ENCODE measurements around the gene KCND1. TPM values are rescaled to one million over a fixed set of nuclear protein-coding genes. Genes with fewer than 3 reads are reported as not detected.

KCND1 gene
- polyA plus RNA-seq, 1 experiment: 1.2 TPM

DNA sequence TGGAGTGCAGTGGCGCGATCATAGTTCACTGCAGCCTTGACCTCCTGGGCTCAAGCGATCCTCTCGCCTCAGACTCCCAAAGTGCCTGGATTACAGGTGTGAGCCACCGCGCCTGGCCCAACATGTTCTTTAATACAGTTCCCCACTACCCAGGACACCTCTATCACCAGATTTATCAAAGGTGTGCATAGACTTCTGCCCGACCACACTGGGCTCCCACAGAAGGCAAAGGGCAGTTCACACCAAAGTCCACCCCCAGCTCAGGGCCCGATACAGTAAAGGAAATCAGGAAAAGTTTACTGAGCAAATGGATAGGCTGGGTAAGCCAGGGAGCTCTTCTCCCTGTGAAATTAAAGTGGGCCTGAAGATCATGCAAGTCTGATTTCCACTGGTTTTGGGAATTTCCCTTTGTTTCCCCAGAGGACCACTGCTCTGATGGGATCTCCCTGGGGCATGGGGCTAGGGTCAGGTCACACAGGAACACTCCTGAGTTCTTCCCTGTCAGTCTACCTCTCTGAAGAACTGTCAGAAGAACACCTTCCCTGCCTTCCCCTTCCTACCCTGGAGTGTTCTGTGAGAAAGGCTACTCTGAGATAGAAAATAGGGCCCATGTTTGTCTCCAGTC, 35.1 kb downstream of the KCND1 start:
- ChIA-PET POLR2A (no interaction called here), CTCF (interaction anchor here (0.5 kb wide), 1 partner anchor 15 kb away, joined by 3 read pairs; no protein-coding TSS in a partner anchor)
- no peaks in the 10 kb centered on the region for H3K9me3 ChIP-seq (ENCODE audit: control insufficient read depth, insufficient read depth, low read length)
- TF ChIP-seq, protein P1, sequence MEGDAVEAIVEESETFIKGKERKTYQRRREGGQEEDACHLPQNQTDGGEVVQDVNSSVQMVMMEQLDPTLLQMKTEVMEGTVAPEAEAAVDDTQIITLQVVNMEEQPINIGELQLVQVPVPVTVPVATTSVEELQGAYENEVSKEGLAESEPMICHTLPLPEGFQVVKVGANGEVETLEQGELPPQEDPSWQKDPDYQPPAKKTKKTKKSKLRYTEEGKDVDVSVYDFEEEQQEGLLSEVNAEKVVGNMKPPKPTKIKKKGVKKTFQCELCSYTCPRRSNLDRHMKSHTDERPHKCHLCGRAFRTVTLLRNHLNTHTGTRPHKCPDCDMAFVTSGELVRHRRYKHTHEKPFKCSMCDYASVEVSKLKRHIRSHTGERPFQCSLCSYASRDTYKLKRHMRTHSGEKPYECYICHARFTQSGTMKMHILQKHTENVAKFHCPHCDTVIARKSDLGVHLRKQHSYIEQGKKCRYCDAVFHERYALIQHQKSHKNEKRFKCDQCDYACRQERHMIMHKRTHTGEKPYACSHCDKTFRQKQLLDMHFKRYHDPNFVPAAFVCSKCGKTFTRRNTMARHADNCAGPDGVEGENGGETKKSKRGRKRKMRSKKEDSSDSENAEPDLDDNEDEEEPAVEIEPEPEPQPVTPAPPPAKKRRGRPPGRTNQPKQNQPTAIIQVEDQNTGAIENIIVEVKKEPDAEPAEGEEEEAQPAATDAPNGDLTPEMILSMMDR (IDR thresholded peaks at IDR 0.05; ENCODE audit: low read depth, low read length): no peak
- no peaks in the 10 kb centered on the region for H3K27me3 ChIP-seq (ENCODE audit: control insufficient read depth, insufficient read depth, low read length)
- no peak overlapping the region for H3K27ac ChIP-seq (ENCODE audit: low read depth, low read length)
- DNase-seq (ENCODE audit: low read depth, low spot score): no peak
- no peak overlapping the region for H3K4me3 ChIP-seq (ENCODE audit: low read depth, low read length)

DNA sequence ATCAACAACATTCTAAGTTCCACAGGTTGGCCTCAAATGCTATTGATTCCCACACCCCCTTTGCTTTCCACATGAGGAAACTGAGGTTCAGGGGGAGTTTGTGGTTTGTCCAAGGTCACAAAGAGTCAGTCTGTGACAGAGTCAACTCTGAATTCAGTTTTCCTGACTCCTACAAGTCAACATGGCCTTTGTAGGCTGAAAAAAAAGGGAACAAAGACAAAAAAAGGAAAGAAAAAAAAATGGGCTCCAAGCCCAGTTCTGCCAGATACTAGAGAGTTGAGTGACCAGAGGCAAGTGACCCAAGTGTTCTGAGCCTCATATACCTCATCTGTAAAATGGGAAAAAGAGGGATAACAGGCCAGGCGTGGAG, 36.4 kb downstream of the KCND1 start:
- H3K4me3 ChIP-seq (ENCODE audit: low read depth, low read length): no peak overlapping the region
- DNase-seq (ENCODE audit: low read depth, low spot score): no peak
- H3K9me3 ChIP-seq (ENCODE audit: control insufficient read depth, insufficient read depth, low read length): no peaks in the 10 kb centered on the region
- H3K27ac ChIP-seq (ENCODE audit: low read depth, low read length): no peak overlapping the region
- POLR2A ChIA-PET: no interaction called here
- H3K27me3 ChIP-seq (ENCODE audit: control insufficient read depth, insufficient read depth, low read length): no peaks in the 10 kb centered on the region
- CTCF ChIA-PET: no interaction called here
- TF ChIP-seq, protein P1 (IDR thresholded peaks at IDR 0.05; ENCODE audit: low read depth, low read length): no peak

DNA sequence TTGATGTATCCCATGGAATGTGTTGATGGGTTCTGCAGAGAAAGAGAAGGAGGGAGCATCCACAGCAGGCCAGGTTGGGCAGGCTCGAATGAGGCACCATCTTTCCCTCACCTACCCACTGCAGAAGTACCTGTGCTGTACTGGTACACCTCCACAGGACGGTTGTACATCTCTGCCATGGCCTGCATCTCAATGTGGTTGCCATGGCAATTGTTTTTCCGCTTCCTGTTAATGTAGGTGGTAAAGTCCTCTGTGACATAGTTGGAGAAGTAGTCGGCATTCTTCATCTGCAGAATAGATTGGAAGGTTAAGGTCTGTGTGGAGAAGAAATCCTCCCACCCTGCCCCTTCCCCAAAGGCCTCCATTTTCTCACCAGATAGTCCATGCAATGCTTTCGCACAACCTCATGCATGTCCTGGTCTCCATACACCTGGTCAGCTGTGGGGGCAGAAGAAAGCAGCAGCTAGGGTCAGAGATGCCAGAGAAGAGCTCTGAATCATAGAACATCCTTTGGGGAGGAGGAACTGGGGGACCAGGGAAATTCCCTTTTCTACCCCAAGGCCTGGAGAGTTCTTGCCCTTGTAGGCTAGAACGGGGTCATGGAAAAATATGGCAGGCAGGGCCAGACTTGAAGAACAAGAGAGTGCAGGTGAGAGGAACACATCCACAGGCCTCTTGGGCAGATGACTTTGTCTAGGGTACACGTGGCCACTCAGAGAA, 36.9 kb downstream of the KCND1 start:
- ChIA-PET POLR2A (no interaction called here), CTCF (no interaction called here)
- DNase-seq (ENCODE audit: low read depth, low spot score): no peak
- Histone ChIP-seq H3K9me3 (ENCODE audit: control insufficient read depth, insufficient read depth, low read length) (no peaks in the 10 kb centered on the region), H3K4me3 (ENCODE audit: low read depth, low read length) (no peak overlapping the region), H3K27ac (ENCODE audit: low read depth, low read length) (no peak overlapping the region), H3K27me3 (ENCODE audit: control insufficient read depth, insufficient read depth, low read length) (no peaks in the 10 kb centered on the region)
- TF ChIP-seq, protein P1 (IDR thresholded peaks at IDR 0.05; ENCODE audit: low read depth, low read length): no peak

DNA sequence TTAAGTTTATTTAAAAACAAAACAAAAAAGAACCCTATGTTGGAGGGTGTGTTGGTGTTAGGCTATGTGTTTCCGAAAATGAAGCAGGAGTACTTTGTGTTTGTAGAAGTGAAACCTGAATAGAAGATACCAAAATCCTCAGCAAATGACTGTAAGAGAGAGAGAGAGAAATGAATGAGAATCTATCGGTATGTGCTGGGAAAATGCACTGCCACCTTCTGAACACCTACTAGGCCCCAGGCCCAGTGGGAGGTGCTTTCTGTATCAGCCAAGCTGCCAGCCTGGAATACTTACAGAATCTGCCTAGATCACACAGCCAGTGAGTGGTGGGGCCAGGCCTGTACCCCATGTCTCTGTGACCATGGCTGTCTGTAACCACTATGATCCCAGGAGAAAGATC, 37.9 kb downstream of the KCND1 start:
- TF ChIP-seq, protein P1 (IDR thresholded peaks at IDR 0.05; ENCODE audit: low read depth, low read length): no peak
- ChIA-PET POLR2A (no interaction called here), CTCF (no interaction called here)
- H3K27me3 ChIP-seq (ENCODE audit: control insufficient read depth, insufficient read depth, low read length): no peaks in the 10 kb centered on the region
- no peak overlapping the region for H3K4me3 ChIP-seq (ENCODE audit: low read depth, low read length)
- no peaks in the 10 kb centered on the region for H3K9me3 ChIP-seq (ENCODE audit: control insufficient read depth, insufficient read depth, low read length)
- no peak for DNase-seq (ENCODE audit: low read depth, low spot score)
- no peak overlapping the region for H3K27ac ChIP-seq (ENCODE audit: low read depth, low read length)

DNA sequence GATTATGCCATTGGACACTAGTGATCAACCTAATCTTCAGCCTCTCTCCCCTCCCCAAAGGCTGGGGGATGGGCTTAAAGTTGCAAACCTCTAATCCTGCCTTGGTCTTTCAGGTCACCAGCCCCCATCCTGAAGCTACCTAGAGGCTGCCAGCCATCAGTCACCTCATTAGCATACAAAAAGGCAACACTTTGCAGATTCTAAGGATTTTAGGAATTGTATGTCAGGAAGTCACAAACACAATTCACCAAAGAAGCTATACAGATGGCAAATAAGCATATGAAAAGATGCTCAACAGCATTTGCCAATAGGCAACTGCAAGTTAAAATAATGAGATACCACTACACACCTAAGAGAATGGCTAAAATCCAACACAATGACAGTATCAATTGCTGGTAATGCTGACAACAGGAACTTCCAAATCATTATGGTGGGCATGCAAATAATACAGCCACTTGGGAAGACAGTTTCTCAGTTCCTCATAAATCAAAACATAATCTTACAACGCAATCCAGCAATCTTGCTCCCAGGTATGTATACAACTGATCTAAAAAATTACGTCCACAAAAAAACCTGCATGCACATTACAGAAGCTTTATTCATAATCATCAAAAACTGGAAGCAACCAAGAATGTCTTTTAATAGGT, 43.8 kb downstream of the KCND1 start:
- Histone ChIP-seq H3K4me3 (ENCODE audit: low read depth, low read length) (no peak overlapping the region), H3K27ac (ENCODE audit: low read depth, low read length) (no peak overlapping the region), H3K9me3 (ENCODE audit: control insufficient read depth, insufficient read depth, low read length) (no peaks in the 10 kb centered on the region), H3K27me3 (ENCODE audit: control insufficient read depth, insufficient read depth, low read length) (no peaks in the 10 kb centered on the region)
- POLR2A ChIA-PET: no interaction called here
- no peak for DNase-seq (ENCODE audit: low read depth, low spot score)
- CTCF ChIA-PET: interaction anchor here (1.2 kb wide), 1 partner anchor 19 kb away, joined by 4 read pairs; no protein-coding TSS in a partner anchor
- TF ChIP-seq, protein P1 (IDR thresholded peaks at IDR 0.05; ENCODE audit: low read depth, low read length): no peak
